ENCODE measurements around the gene MGAT5. TPM values are rescaled to one million over a fixed set of nuclear protein-coding genes. Genes with fewer than 3 reads are reported as not detected.
"Not testable (repeated sequence)": the region's sequence is repeated elsewhere in the genome, so short reads cannot be mapped to it uniquely, and the experiment has no call there.

The MGAT5 gene
- total RNA-seq, 1 experiment from 2014 or later = 24.5 TPM

GRCh38 chr2:134276381-134277172, 22.7 kb downstream of the MGAT5 start:
- no peak for DNase-seq (ENCODE audit: low spot score)

DNA sequence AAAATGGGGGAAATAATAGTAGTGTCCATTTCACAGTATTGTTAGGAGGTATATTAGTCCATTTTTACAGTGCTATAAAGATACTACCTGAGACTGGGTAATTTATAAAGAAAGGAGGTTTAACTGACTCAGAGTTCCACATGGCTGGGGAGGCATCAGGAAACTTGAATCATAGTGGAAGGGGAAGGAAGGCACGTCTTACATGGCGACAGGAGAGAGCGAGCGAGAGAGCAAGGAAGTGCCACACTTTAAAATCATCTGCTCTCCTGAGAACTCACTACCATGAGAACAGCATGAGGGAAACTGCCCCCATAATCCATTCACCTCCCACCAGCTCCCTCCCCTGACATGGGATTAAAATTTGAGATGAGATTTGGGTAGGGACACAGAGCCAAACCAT, 23.4 kb downstream of the MGAT5 start:
- DNase-seq (ENCODE audit: low spot score) = no peak

DNA sequence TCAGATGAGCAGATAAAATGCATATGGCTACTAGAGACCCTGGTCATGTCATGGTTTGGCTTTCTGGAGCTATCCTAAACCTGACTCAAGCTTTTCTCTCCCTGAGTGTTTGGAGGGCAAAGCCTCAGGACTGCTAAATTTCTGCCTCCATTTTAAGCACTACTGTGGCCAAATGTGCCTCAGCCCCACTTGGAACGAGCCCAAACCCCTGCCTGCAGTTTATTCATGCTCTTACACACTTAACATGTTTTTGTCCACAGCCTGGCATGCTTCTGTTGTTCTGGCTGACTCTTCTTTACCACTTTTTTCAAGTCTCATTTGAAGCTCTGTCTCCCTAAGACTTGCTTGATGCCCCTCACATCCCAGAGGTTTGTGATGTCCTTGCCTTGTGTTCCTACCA, 24.7 kb downstream of the MGAT5 start:
- DNase-seq (ENCODE audit: low spot score) = no peak

GRCh38 chr2:134279417-134279816, 25.5 kb downstream of the MGAT5 start:
- no peak for DNase-seq (ENCODE audit: low spot score)

- DNase-seq (ENCODE audit: low spot score) = no peak
Observed at GRCh38 chr2:134280231-134280630, 26.4 kb downstream of the MGAT5 start.

GRCh38 chr2:134280726-134281125, 26.9 kb downstream of the MGAT5 start:
- no peak for DNase-seq (ENCODE audit: low spot score)

- DNase-seq (ENCODE audit: low spot score) = no peak
Observed at GRCh38 chr2:134281815-134282419, 28.0 kb downstream of the MGAT5 start.

DNA sequence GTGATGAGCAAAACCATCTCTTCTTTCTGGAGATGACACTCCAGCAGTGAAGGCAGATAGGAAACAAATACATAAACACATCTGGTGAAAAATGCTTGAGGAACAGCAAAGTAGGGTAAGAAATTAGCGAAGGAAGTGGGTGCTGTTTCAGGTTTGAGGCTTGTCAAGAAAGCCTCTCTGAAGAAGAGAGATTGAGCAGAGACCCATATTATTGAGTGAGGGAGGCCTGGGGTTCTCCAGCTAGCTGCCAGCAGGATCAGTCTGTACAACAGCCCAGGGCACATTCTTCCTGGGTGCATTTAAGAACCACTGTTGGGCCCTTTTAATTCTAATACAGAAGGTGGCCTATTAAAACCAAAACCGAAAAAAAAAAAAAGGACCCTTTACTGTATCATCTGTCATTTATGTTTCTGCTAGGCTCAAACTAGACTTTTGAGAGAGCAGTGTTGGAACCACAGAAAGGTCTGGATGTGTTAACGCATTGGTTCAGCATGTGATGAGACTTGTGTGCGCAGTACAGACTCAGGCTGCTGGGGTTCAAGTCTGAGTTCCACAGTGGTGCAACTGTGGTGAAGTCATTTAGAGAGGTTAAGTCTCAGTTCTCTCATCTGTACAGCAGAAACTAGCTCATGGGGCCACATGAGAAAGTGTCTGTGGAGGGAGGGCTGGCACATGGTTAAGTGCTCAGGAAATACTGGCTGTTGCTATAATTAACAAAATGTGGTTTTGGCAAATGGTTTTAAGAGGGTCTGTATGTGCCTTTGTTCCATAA, 28.9 kb downstream of the MGAT5 start:
- no peak for DNase-seq (ENCODE audit: low spot score)

GRCh38 chr2:134283661-134284060, 29.8 kb downstream of the MGAT5 start:
- no peak for DNase-seq (ENCODE audit: low spot score)

- no peak for DNase-seq (ENCODE audit: low spot score)
Observed at GRCh38 chr2:134284119-134284670, 30.3 kb downstream of the MGAT5 start.

GRCh38 chr2:134287323-134287722, 33.5 kb downstream of the MGAT5 start:
- DNase-seq (ENCODE audit: low spot score) = no peak

GRCh38 chr2:134288814-134289213, 34.9 kb downstream of the MGAT5 start:
- no peak for DNase-seq (ENCODE audit: low spot score)

DNA sequence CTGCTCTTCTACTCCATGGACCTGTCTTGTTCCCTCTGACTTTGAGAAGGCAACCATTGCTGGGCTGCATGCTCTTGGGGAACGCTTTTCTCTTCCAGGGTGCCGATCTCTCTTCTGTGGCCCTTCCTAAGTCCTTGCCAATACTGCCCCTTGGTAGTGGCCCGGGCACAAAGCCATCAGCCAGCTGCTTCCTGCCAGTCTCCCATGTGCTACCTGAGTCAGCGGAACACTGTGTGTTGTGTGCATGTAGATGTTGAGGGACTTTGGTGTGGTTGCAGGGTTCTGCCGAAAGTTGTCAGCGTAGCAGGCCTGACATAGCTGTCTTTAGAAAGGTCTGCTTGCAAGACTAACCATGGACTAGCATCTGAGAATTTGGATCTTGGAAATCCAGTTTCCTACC, 35.4 kb downstream of the MGAT5 start:
- no peak for DNase-seq (ENCODE audit: low spot score)

- DNase-seq (ENCODE audit: low spot score) = no peak
Observed at GRCh38 chr2:134290358-134290757, 36.5 kb downstream of the MGAT5 start.

GRCh38 chr2:134292514-134292913, 38.6 kb downstream of the MGAT5 start:
- DNase-seq (ENCODE audit: low spot score) = no peak

GRCh38 chr2:134293719-134294537, 40.1 kb downstream of the MGAT5 start:
- no peak for DNase-seq (ENCODE audit: low spot score)

GRCh38 chr2:134294598-134294997, 40.7 kb downstream of the MGAT5 start:
- not testable (repeated sequence) for DNase-seq (ENCODE audit: low spot score)

DNA sequence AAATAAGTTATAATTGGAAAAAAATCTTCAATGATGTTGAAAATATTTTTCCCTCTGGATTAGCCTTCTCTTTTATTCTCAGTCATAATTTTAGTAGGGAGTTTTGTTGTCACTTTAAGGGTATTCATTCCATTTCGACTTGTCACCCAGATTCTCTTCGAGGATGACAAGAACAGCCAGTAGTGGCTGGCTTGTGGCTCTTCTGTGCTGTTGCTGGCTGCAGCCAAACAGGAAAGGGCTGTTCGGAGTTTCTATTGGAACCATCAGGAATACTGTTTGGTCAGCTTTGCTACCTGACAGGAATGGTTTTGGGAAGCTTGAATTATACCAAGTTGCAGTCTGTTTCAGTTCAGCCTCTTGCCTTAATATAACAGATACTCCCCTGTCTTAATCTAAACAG, 41.6 kb downstream of the MGAT5 start:
- DNase-seq (ENCODE audit: low spot score) = no peak

GRCh38 chr2:134296301-134296700, 42.4 kb downstream of the MGAT5 start:
- no peak for DNase-seq (ENCODE audit: low spot score)

DNA sequence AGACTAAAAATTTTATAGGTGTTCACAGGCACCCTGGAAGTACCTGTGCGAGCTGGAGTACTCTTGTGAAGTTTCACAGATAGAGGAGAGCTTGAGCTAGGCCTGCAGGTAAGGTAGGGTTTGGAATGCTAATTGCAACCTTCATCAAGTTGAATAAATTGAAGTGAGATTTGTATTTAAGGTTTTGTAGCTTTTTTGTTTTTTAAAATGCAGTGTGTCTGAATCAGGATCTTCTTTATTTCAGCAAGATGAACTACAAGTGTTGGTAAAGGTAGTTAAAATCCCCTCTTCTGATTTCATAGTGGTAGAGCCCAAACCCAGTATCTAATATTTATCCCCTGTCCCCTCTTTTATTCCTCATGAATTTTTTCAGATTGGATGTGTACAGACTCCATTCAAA, 45.5 kb downstream of the MGAT5 start:
- no peak for DNase-seq (ENCODE audit: low spot score)

DNA sequence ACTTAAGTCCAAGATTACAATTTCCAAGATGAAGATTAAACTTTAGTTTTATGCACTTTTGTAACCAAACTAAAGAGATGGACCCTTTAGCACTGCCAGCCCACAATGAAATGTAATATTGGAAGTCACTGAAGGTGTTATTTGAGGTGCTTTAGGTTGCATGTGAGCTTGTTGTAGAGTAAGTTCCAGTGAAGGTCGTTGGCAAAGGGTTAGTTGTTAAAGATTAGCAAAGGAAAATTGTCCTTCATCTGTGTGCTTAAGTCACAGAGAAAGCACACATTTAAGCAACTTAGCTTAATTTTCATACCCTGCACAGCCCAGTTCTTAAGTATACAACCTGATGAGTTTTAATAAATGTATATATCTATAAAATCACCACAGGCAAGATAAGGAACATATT, 46.7 kb downstream of the MGAT5 start:
- no peak for DNase-seq (ENCODE audit: low spot score)
